OCI-LY1 (cell line): ENCODE measurements around the gene LEKR1.

Source experiments
- H2AFZ ChIP-seq: fragments of 200-600 bp; sonication (generic), shearing (Covaris generic); 2 replicates; pipeline ENCODE4 v1.6.0; 2014; ENCODE audit warnings: antibody characterized with exemption, mild to moderate bottlenecking, low read length
- H3F3A ChIP-seq: fragments of 200-600 bp; sonication (generic), shearing (Covaris generic); 2 replicates; pipeline ENCODE4 v1.6.0; 2014; ENCODE audit warnings: mild to moderate bottlenecking, antibody characterized with exemption, low read length, moderate library complexity; ENCODE audit not compliant: insufficient read depth
- H3K27ac ChIP-seq: fragments of 200-600 bp; sonication (generic); 2 replicates; pipeline ENCODE4 v1.5.1; 2014; ENCODE audit warnings: low read length, mixed run types, mild to moderate bottlenecking, low read depth; ENCODE audit not compliant: poor library complexity, severe bottlenecking
- H3K27me3 ChIP-seq: fragments of 200-600 bp; sonication (generic); 2 replicates; pipeline ENCODE4 v1.6.0; 2014; ENCODE audit warnings: antibody characterized with exemption, mild to moderate bottlenecking, low read length, moderate library complexity; ENCODE audit not compliant: insufficient read depth
- H3K36me3 ChIP-seq: fragments of 200-600 bp; sonication (generic); 2 replicates; pipeline ENCODE4 v1.6.1; 2014; ENCODE audit warnings: mild to moderate bottlenecking, antibody characterized with exemption, low read length, moderate library complexity, mixed read lengths; ENCODE audit not compliant: insufficient read depth
- H3K4me1 ChIP-seq: fragments of 200-600 bp; sonication (generic); 2 replicates; pipeline ENCODE4 v1.5.1; 2014; ENCODE audit warnings: mild to moderate bottlenecking, low read length, moderate library complexity; ENCODE audit not compliant: insufficient read depth, severe bottlenecking
- H3K4me2 ChIP-seq: fragments of 200-600 bp; sonication (generic), shearing (Covaris generic); 2 replicates; pipeline ENCODE4 v1.6.1; 2014; ENCODE audit warnings: low read length
- H3K4me3 ChIP-seq: fragments of 200-600 bp; sonication (generic); 2 replicates; pipeline ENCODE4 v1.5.1; 2014; ENCODE audit warnings: low read length, low read depth, mild to moderate bottlenecking, mixed read lengths; ENCODE audit not compliant: poor library complexity, severe bottlenecking
- H3K79me2 ChIP-seq: fragments of 200-600 bp; shearing (Covaris generic); 2 replicates; pipeline ENCODE4 v1.6.1; 2016; ENCODE audit warnings: mixed run types, low read length, mixed read lengths; ENCODE audit not compliant: insufficient read depth
- H3K9ac ChIP-seq: fragments of 200-600 bp; sonication (generic), shearing (Covaris generic); 2 replicates; pipeline ENCODE4 v1.6.1; 2014; ENCODE audit warnings: mild to moderate bottlenecking, low read length, mixed read lengths
- H3K9me2 ChIP-seq: fragments of 200-600 bp; sonication (generic), shearing (Covaris generic); 2 replicates; pipeline ENCODE4 v1.6.1; 2014; ENCODE audit warnings: low read depth, mild to moderate bottlenecking, low read length, mixed read lengths
- H3K9me3 ChIP-seq: fragments of 200-600 bp; shearing (Covaris generic); 2 replicates; pipeline ENCODE4 v1.6.1; 2014; ENCODE audit warnings: low read length, mixed read lengths
- H4K20me1 ChIP-seq: fragments of 200-600 bp; sonication (generic), shearing (Covaris generic); 2 replicates; pipeline ENCODE4 v1.6.0; 2016; ENCODE audit warnings: mild to moderate bottlenecking, low read length; ENCODE audit not compliant: insufficient read depth
- CTCF ChIP-seq: fragments of 200-600 bp; sonication (generic), shearing (Covaris generic); IDR thresholded peaks from 2 replicates; pipeline ENCODE4 v1.5.1; 2017; ENCODE audit warnings: mild to moderate bottlenecking, antibody characterized with exemption, low read length, moderate library complexity, mixed read lengths
- EZH2 ChIP-seq: fragments of 200-600 bp; sonication (generic), shearing (Covaris generic); IDR thresholded peaks from 2 replicates; pipeline ENCODE4 v1.8.0; 2017; ENCODE audit warnings: borderline replicate concordance, mixed run types, mild to moderate bottlenecking, antibody characterized with exemption, low read length, moderate library complexity, mixed read lengths

Gene LEKR1

GRCh38 chr3:157094301-157094700, 268.1 kb downstream of the LEKR1 start:
- H3K4me1 ChIP-seq: peaks cover 28% of the 10 kb centered on the region
- H4K20me1 ChIP-seq: no peaks in the 10 kb centered on the region
- no peak overlapping the region for H3K27ac ChIP-seq
- H3K79me2 ChIP-seq: no peaks in the 10 kb centered on the region
- no peak overlapping the region for H3K4me2 ChIP-seq
- no peaks in the 10 kb centered on the region for H3F3A ChIP-seq
- no peaks in the 10 kb centered on the region for H3K36me3 ChIP-seq
- H3K9me3 ChIP-seq: no peaks in the 10 kb centered on the region
- no peak overlapping the region for H3K9ac ChIP-seq
- no peaks in the 10 kb centered on the region for H3K9me2 ChIP-seq
- no peak overlapping the region for H3K4me3 ChIP-seq
- TF ChIP-seq EZH2: no peak
- no peak for TF ChIP-seq CTCF
- no peak overlapping the region for H2AFZ ChIP-seq
- no peaks in the 10 kb centered on the region for H3K27me3 ChIP-seq

- Histone ChIP-seq H4K20me1 (no peaks in the 10 kb centered on the region), H3K27ac (no peak overlapping the region), H3F3A (no peaks in the 10 kb centered on the region), H3K4me2 (no peak overlapping the region), H3K9me2 (no peaks in the 10 kb centered on the region), H3K9ac (no peak overlapping the region), H3K79me2 (no peaks in the 10 kb centered on the region), H2AFZ (no peak overlapping the region), H3K4me1 (peaks cover 28% of the 10 kb centered on the region), H3K36me3 (no peaks in the 10 kb centered on the region), H3K4me3 (no peak overlapping the region), H3K27me3 (no peaks in the 10 kb centered on the region), H3K9me3 (no peaks in the 10 kb centered on the region)
- TF ChIP-seq EZH2 (no peak), CTCF (no peak)
Observed at GRCh38 chr3:157094751-157095480, 268.8 kb downstream of the LEKR1 start.
